Measurements from ENCODE around the gene RARB. TPM values are rescaled to one million over a fixed set of nuclear protein-coding genes. Genes with fewer than 3 reads are reported as not detected.

RARB gene
- total RNA-seq, 1 donor from 2014 or later = 1.8 TPM

GRCh38 chr3:25447285-25447684 is 19.2 kb downstream of the RARB start:
- Histone ChIP-seq H3K9me3 (ENCODE audit: low read depth) (no peaks in the 10 kb centered on the region), H3K79me2 (ENCODE audit: low read depth) (no peaks in the 10 kb centered on the region), H3K9ac (no peak overlapping the region), H3K4me2 (no peak overlapping the region), H2AFZ (replicated peaks) (no peak overlapping the region), H3F3A (ENCODE audit: low read depth) (peaks cover 12% of the 10 kb centered on the region), H3K27ac (no peak overlapping the region), H3K4me1 (peaks cover 9% of the 10 kb centered on the region), H3K27me3 (no peaks in the 10 kb centered on the region), H3K36me3 (no peaks in the 10 kb centered on the region), H3K4me3 (no peak overlapping the region), H4K20me1 (ENCODE audit: low read depth) (no peaks in the 10 kb centered on the region)
- DNase-seq (ENCODE audit: low spot score) = no peak
- no peak for TF ChIP-seq EZH2phosphoT487 (IDR thresholded peaks at IDR 0.05)
- TF ChIP-seq CTCF (IDR thresholded peaks at IDR 0.05) = no peak
- TF ChIP-seq EZH2 (IDR thresholded peaks at IDR 0.05) = no peak
- Mint-ChIP-seq H3K27ac (no peak overlapping the region), H3K27me3 (ENCODE audit: insufficient read depth, low read depth) (no peaks in the 10 kb centered on the region), H3K36me3 (no peaks in the 10 kb centered on the region), H3K4me3 (no peak overlapping the region), H3K9me3 (peaks cover 3% of the 10 kb centered on the region), H3K4me1 (peaks cover 19% of the 10 kb centered on the region)

- peaks cover 7% of the 10 kb centered on the region for H3F3A ChIP-seq (ENCODE audit: low read depth)
- H3K27ac Mint-ChIP-seq = no peak overlapping the region
- H3K79me2 ChIP-seq (ENCODE audit: low read depth) = no peaks in the 10 kb centered on the region
- no peak overlapping the region for H3K4me2 ChIP-seq
- H3K27ac ChIP-seq = no peak overlapping the region
- H3K9me3 Mint-ChIP-seq = peaks cover 3% of the 10 kb centered on the region
- no peak for DNase-seq (ENCODE audit: low spot score)
- H3K36me3 Mint-ChIP-seq = no peaks in the 10 kb centered on the region
- H3K36me3 ChIP-seq = no peaks in the 10 kb centered on the region
- TF ChIP-seq CTCF (IDR thresholded peaks at IDR 0.05) (no peak), EZH2 (IDR thresholded peaks at IDR 0.05) (no peak), EZH2phosphoT487 (IDR thresholded peaks at IDR 0.05) (no peak)
- peaks cover 9% of the 10 kb centered on the region for H3K4me1 ChIP-seq
- H3K9me3 ChIP-seq (ENCODE audit: low read depth) = no peaks in the 10 kb centered on the region
- no peak overlapping the region for H3K4me3 ChIP-seq
- no peak overlapping the region for H3K9ac ChIP-seq
- no peaks in the 10 kb centered on the region for H3K27me3 Mint-ChIP-seq (ENCODE audit: insufficient read depth, low read depth)
- no peaks in the 10 kb centered on the region for H3K27me3 ChIP-seq
- no peaks in the 10 kb centered on the region for H4K20me1 ChIP-seq (ENCODE audit: low read depth)
- H3K4me1 Mint-ChIP-seq = peaks cover 19% of the 10 kb centered on the region
- no peak overlapping the region for H3K4me3 Mint-ChIP-seq
- no peak overlapping the region for H2AFZ ChIP-seq (replicated peaks)
Observed at GRCh38 chr3:25447925-25448324, 19.9 kb downstream of the RARB start.

GRCh38 chr3:25448750-25449692 is 21.0 kb downstream of the RARB start:
- Histone ChIP-seq H3K9ac (no peak overlapping the region), H3K79me2 (ENCODE audit: low read depth) (no peaks in the 10 kb centered on the region), H3K27ac (no peak overlapping the region), H3K36me3 (no peaks in the 10 kb centered on the region), H4K20me1 (ENCODE audit: low read depth) (no peaks in the 10 kb centered on the region), H2AFZ (replicated peaks) (no peak overlapping the region), H3K4me3 (no peak overlapping the region), H3K9me3 (ENCODE audit: low read depth) (no peaks in the 10 kb centered on the region), H3K27me3 (no peaks in the 10 kb centered on the region), H3K4me2 (peak overlapping the region; percentile 7), H3K4me1 (peaks cover 15% of the 10 kb centered on the region), H3F3A (ENCODE audit: low read depth) (peaks cover 5% of the 10 kb centered on the region)
- H3K4me1 Mint-ChIP-seq = peaks cover 27% of the 10 kb centered on the region
- H3K27me3 Mint-ChIP-seq (ENCODE audit: insufficient read depth, low read depth) = no peaks in the 10 kb centered on the region
- H3K27ac Mint-ChIP-seq = no peak overlapping the region
- TF ChIP-seq CTCF (IDR thresholded peaks at IDR 0.05) = no peak
- TF ChIP-seq EZH2 (IDR thresholded peaks at IDR 0.05) = no peak
- no peak for TF ChIP-seq EZH2phosphoT487 (IDR thresholded peaks at IDR 0.05)
- no peaks in the 10 kb centered on the region for H3K36me3 Mint-ChIP-seq
- peak; percentile 69 for DNase-seq (ENCODE audit: low spot score)
- no peak overlapping the region for H3K4me3 Mint-ChIP-seq
- H3K9me3 Mint-ChIP-seq = peaks cover 3% of the 10 kb centered on the region
